Lung (tissue), 12 donors: ENCODE results near the gene PADI1. TPM values are rescaled to one million over a fixed set of nuclear protein-coding genes. Genes with fewer than 3 reads are reported as not detected.

Experiments
- ATAC-seq: fragments of 200-7000 bp; cut with Tn5 transposase; one replicate; pipeline ENCODE4 v1.9.1; 2020; ENCODE audit warnings: moderate number of reproducible peaks; ENCODE audit not compliant: insufficient read depth, low FRiP score
- DNase-seq, 3 donors: peaks; one replicate each; pipeline ENCODE4 v3.0.0-alpha.2; 2013 to 2017
- H3K27ac ChIP-seq, 2 donors: one replicate each; pipeline ENCODE4 v1.5.1; 2013; ENCODE audit warnings: mild to moderate bottlenecking in 2 of 2, moderate library complexity in 2 of 2, control low read depth in 1 of 2, inconsistent platforms in 1 of 2, low read depth in 1 of 2, low read length in 1 of 2
- H3K27me3 ChIP-seq, 3 donors: one replicate each; pipeline ENCODE4 v1.5.1; 2013; ENCODE audit warnings: low read length in 2 of 3; ENCODE audit not compliant: control insufficient read depth in 3 of 3, insufficient read depth in 3 of 3
- H3K36me3 ChIP-seq, 4 donors: one replicate each; pipeline ENCODE4 v1.5.1; 2013; ENCODE audit warnings: low read length in 4 of 4, mild to moderate bottlenecking in 1 of 4, moderate library complexity in 1 of 4; ENCODE audit not compliant: control insufficient read depth in 4 of 4, insufficient read depth in 4 of 4
- H3K4me1 ChIP-seq, 5 donors: one replicate each; pipeline ENCODE4 v1.5.1; 2013; ENCODE audit warnings: low read length in 5 of 5, mild to moderate bottlenecking in 2 of 5, moderate library complexity in 1 of 5; ENCODE audit not compliant: control insufficient read depth in 5 of 5, insufficient read depth in 5 of 5
- H3K4me3 ChIP-seq: one replicate; pipeline ENCODE4 v1.5.1; 2013; ENCODE audit warnings: mild to moderate bottlenecking, control low read depth, moderate library complexity
- H3K9ac ChIP-seq, 2 donors: one replicate each; pipeline ENCODE4 v1.5.1; 2013; ENCODE audit warnings: low read length in 2 of 2, control low read depth in 1 of 2; ENCODE audit not compliant: insufficient read depth in 1 of 2
- H3K9me3 ChIP-seq, 4 donors: one replicate each; pipeline ENCODE4 v1.5.1; 2013; ENCODE audit warnings: low read length in 3 of 4, mild to moderate bottlenecking in 1 of 4, moderate library complexity in 1 of 4; ENCODE audit not compliant: control insufficient read depth in 4 of 4, insufficient read depth in 3 of 4
- CTCF ChIP-seq: IDR thresholded peaks from 2 replicates; pipeline ENCODE4 v1.5.1; 2012; ENCODE audit warnings: mild to moderate bottlenecking; ENCODE audit errors: control extremely low read depth, extremely low read depth
- WGBS, 2 donors: extraction: QIAGEN DNeasy Blood & Tissue Kit; methylation state at CpG; one replicate each; pipeline ENCODE4 v1.1.7; 2013; 5-methylcytosine and 5-hydroxymethylcytosine counted together
- polyA plus RNA-seq, 2 donors: library from polyadenylated mRNA; stranded (reverse); fragments of 200-250 nt; gene quantifications; one replicate each; pipeline ENCODE4 v1.2.1, GENCODE V29; 2013
- total RNA-seq, 2 donors: library from RNA; depleted of rRNA in 1 of 2; stranded (reverse); fragments of >200 nt in 1 of 2; gene quantifications; one replicate each; pipeline ENCODE4 v1.2.1, GENCODE V29; 2014 to 2021
- donor health status: control.
- donor health status: control.
- donor health status: Bipolar disorder and iron deficiency.
- donor health status: healthy.
- donor health status: DM: yes; HTN: yes; CAD: no.

The PADI1 gene
- total and polyA plus RNA-seq, 4 donors = 0.09 to 0.35 TPM; not detected in 2

GRCh38 chr1:17207540-17207939 is 2.6 kb downstream of the PADI1 start:
- Histone ChIP-seq H3K4me1 (peaks cover 0 to 8% (median 1%) of the 10 kb centered on the region in 5 donors), H3K9ac (no peak overlapping the region), H3K27me3 (no peaks in the 10 kb centered on the region), H3K9me3 (no peaks in the 10 kb centered on the region), H3K27ac (no peak overlapping the region), H3K4me3 (no peak overlapping the region), H3K36me3 (no peaks in the 10 kb centered on the region)
- TF ChIP-seq CTCF = no peak
- DNase-seq (no peak), ATAC-seq (no peak)
- 42 to 55% methylated on average over 5 of the region's 5 CpGs for WGBS, 2 donors

- ATAC-seq = no peak
- no peak for TF ChIP-seq CTCF
- WGBS, 2 donors = 56 to 60% methylated on average over 2 of the region's 2 CpGs
Observed at GRCh38 chr1:17207966-17208418, 3.1 kb downstream of the PADI1 start.

GRCh38 chr1:17208546-17208945 is 3.6 kb downstream of the PADI1 start:
- ATAC-seq (no peak), DNase-seq (no peak)
- Histone ChIP-seq H3K4me3 (no peak overlapping the region), H3K9ac (no peak overlapping the region), H3K27ac (no peak overlapping the region), H3K36me3 (no peaks in the 10 kb centered on the region), H3K27me3 (no peaks in the 10 kb centered on the region), H3K4me1 (peaks cover 0 to 15% (median 11%) of the 10 kb centered on the region in 5 donors), H3K9me3 (no peaks in the 10 kb centered on the region)
- WGBS, 2 donors = 90 to 97% methylated on average over 2 to 3 of the region's 3 CpGs
- TF ChIP-seq CTCF = no peak

More at GRCh38 chr1:17207966-17208418, 3.1 kb downstream of the PADI1 start:
- Histone ChIP-seq H3K36me3 (no peaks in the 10 kb centered on the region), H3K27ac (no peak overlapping the region), H3K9ac (no peak overlapping the region), H3K4me1 (peaks cover 0 to 12% (median 6%) of the 10 kb centered on the region in 5 donors), H3K9me3 (no peaks in the 10 kb centered on the region), H3K27me3 (no peaks in the 10 kb centered on the region), H3K4me3 (no peak overlapping the region)
- peak in 2 of 3 donors; percentile 18 for DNase-seq

- DNase-seq (no peak), ATAC-seq (no peak)
- TF ChIP-seq CTCF = no peak
- Histone ChIP-seq H3K4me3 (no peak overlapping the region), H3K27me3 (no peaks in the 10 kb centered on the region), H3K36me3 (no peaks in the 10 kb centered on the region), H3K4me1 (peaks cover 0 to 15% (median 12%) of the 10 kb centered on the region in 5 donors), H3K9ac (no peak overlapping the region), H3K9me3 (no peaks in the 10 kb centered on the region), H3K27ac (no peak overlapping the region)
- WGBS, 2 donors = 63 to 79% methylated on average over 5 of the region's 5 CpGs
Observed at GRCh38 chr1:17209430-17209829, 4.5 kb downstream of the PADI1 start.
